Hepatocyte (in vitro differentiated cells): ENCODE results near the gene MT1E. TPM values are rescaled to one million over a fixed set of nuclear protein-coding genes. Genes with fewer than 3 reads are reported as not detected.
A peak's percentile ranks its signal among the peaks of the same experiment; 100 is the strongest.

Source experiments
- DNase-seq: peaks from one replicate; pipeline ENCODE4 v3.0.0-alpha.2; 2016; ENCODE audit warnings: low spot score
- H2AFZ ChIP-seq: fragments of 200-600 bp; sonication (generic); 2 replicates; pipeline ENCODE4 v1.6.0; 2016; ENCODE audit warnings: antibody characterized with exemption, mild to moderate bottlenecking
- H3K27ac ChIP-seq: fragments of 200-600 bp; sonication (generic); 2 replicates; pipeline ENCODE4 v1.5.1; 2016; ENCODE audit warnings: mild to moderate bottlenecking
- H3K27me3 ChIP-seq: fragments of 200-600 bp; sonication (generic); 2 replicates; pipeline ENCODE4 v1.6.1; 2016
- H3K36me3 ChIP-seq: fragments of 200-600 bp; sonication (generic); replicated peaks from 2 replicates; pipeline ENCODE4 v1.5.1; 2016; ENCODE audit warnings: low read depth; ENCODE audit not compliant: insufficient read depth
- H3K4me1 ChIP-seq: fragments of 200-600 bp; sonication (generic); 2 replicates; pipeline ENCODE4 v1.5.1; 2016; ENCODE audit warnings: mild to moderate bottlenecking, moderate library complexity; ENCODE audit not compliant: insufficient read depth
- H3K4me2 ChIP-seq: fragments of 200-600 bp; sonication (generic); 2 replicates; pipeline ENCODE4 v1.6.0; 2016
- H3K4me3 ChIP-seq: fragments of 200-600 bp; sonication (generic); 2 replicates; pipeline ENCODE4 v1.5.1; 2016; ENCODE audit warnings: mild to moderate bottlenecking
- H3K79me2 ChIP-seq: fragments of 200-600 bp; sonication (generic); 2 replicates; pipeline ENCODE4 v1.6.0; 2017; ENCODE audit warnings: mild to moderate bottlenecking
- H3K9me2 ChIP-seq: fragments of 200-600 bp; sonication (generic); replicated peaks from 2 replicates; pipeline ENCODE4 v1.6.0; 2017; ENCODE audit warnings: mild to moderate bottlenecking; ENCODE audit not compliant: insufficient read depth
- H3K9me3 ChIP-seq: fragments of 200-600 bp; sonication (generic); 2 replicates; pipeline ENCODE4 v1.5.1; 2016; ENCODE audit warnings: low read depth, mild to moderate bottlenecking
- H4K20me1 ChIP-seq: fragments of 200-600 bp; sonication (generic); 2 replicates; pipeline ENCODE4 v1.6.0; 2016; ENCODE audit warnings: mild to moderate bottlenecking; ENCODE audit not compliant: insufficient read depth, poor library complexity, severe bottlenecking
- CTCF ChIP-seq: fragments of 200-600 bp; sonication (generic); IDR thresholded peaks from 2 replicates; pipeline ENCODE4 v1.5.1; 2016; ENCODE audit warnings: antibody characterized with exemption, mild to moderate bottlenecking; ENCODE audit not compliant: poor library complexity
- EZH2 ChIP-seq: fragments of 200-600 bp; sonication (generic); IDR thresholded peaks from 2 replicates; pipeline ENCODE4 v1.6.1; 2016; ENCODE audit warnings: antibody characterized with exemption, mild to moderate bottlenecking, borderline replicate concordance
- EZH2phosphoT487 ChIP-seq: fragments of 200-600 bp; sonication (generic); IDR thresholded peaks from one replicate; pipeline ENCODE4 v1.6.1; 2018; ENCODE audit warnings: antibody characterized with exemption, mild to moderate bottlenecking, low read depth, moderate library complexity; ENCODE audit not compliant: unreplicated experiment, severe bottlenecking
- WGBS: methylation state at CpG from one replicate; pipeline ENCODE4 v1.1.6; 2016; ENCODE audit warnings: low lambda C conversion rate; ENCODE audit errors: missing lambda C conversion rate; 5-methylcytosine and 5-hydroxymethylcytosine counted together
- polyA plus RNA-seq: library from polyadenylated mRNA; unstranded; fragments of >200 nt; fragmentation: Nextera tagmentation; extraction: Ambion mirVana; gene quantifications from 2 replicates; pipeline ENCODE4 v1.2.1, GENCODE V29; 2016
- total RNA-seq: library from RNA; depleted of rRNA; stranded (reverse); fragments of >200 nt; gene quantifications from 2 replicates; pipeline ENCODE4 v1.2.3, GENCODE V29; 2014

MT1E gene
- total and polyA plus RNA-seq, 2 experiments from 2014 or later: 65.5 to 121 TPM

GRCh38 chr16:56643080-56643778 is 17.6 kb downstream of the MT1E start:
- TF ChIP-seq EZH2phosphoT487 (no peak), EZH2 (no peak), CTCF (no peak)
- no peak overlapping the region for H3K27ac ChIP-seq
- H3K9me3 ChIP-seq: no peaks in the 10 kb centered on the region
- WGBS: 4% methylated on average over 36 of the region's 42 CpGs
- H3K4me2 ChIP-seq: peak overlapping the region; percentile 76
- no peak overlapping the region for H2AFZ ChIP-seq
- H3K4me1 ChIP-seq: peaks cover 10% of the 10 kb centered on the region
- no peaks in the 10 kb centered on the region for H3K36me3 ChIP-seq
- no peaks in the 10 kb centered on the region for H3K9me2 ChIP-seq
- H4K20me1 ChIP-seq: no peaks in the 10 kb centered on the region
- DNase-seq: peak; percentile 79
- peaks cover 100% of the 10 kb centered on the region for H3K27me3 ChIP-seq
- no peak overlapping the region for H3K4me3 ChIP-seq
- no peaks in the 10 kb centered on the region for H3K79me2 ChIP-seq

- no peaks in the 10 kb centered on the region for H3K79me2 ChIP-seq
- peak overlapping the region; percentile 76 for H3K4me2 ChIP-seq
- H3K36me3 ChIP-seq: no peaks in the 10 kb centered on the region
- peaks cover 100% of the 10 kb centered on the region for H3K27me3 ChIP-seq
- 43% methylated on average over 5 of the region's 5 CpGs for WGBS
- no peak overlapping the region for H3K4me3 ChIP-seq
- no peaks in the 10 kb centered on the region for H3K9me2 ChIP-seq
- no peaks in the 10 kb centered on the region for H4K20me1 ChIP-seq
- H3K27ac ChIP-seq: no peak overlapping the region
- no peak for DNase-seq
- no peak for TF ChIP-seq EZH2phosphoT487
- TF ChIP-seq CTCF: no peak
- TF ChIP-seq EZH2: no peak
- H3K4me1 ChIP-seq: peaks cover 10% of the 10 kb centered on the region
- no peaks in the 10 kb centered on the region for H3K9me3 ChIP-seq
- H2AFZ ChIP-seq: no peak overlapping the region
These were observed 18.3 kb downstream of the MT1E start for GRCh38 chr16:56643833-56644232.

GRCh38 chr16:56645311-56645710 is 19.7 kb downstream of the MT1E start:
- Histone ChIP-seq H3K4me1 (peaks cover 10% of the 10 kb centered on the region), H3K4me3 (no peak overlapping the region), H3K36me3 (no peaks in the 10 kb centered on the region), H3K4me2 (no peak overlapping the region), H3K9me2 (no peaks in the 10 kb centered on the region), H3K9me3 (no peaks in the 10 kb centered on the region), H3K79me2 (no peaks in the 10 kb centered on the region), H3K27me3 (peaks cover 93% of the 10 kb centered on the region), H4K20me1 (no peaks in the 10 kb centered on the region), H3K27ac (no peak overlapping the region), H2AFZ (no peak overlapping the region)
- 56% methylated on average over 1 of the region's 1 CpG for WGBS
- no peak for TF ChIP-seq CTCF
- no peak for TF ChIP-seq EZH2phosphoT487
- TF ChIP-seq EZH2: no peak
- no peak for DNase-seq
